NOMO-1 (cell line): ENCODE data around the gene CABYR.
"Not testable (repeated sequence)": the region's sequence is repeated elsewhere in the genome, so short reads cannot be mapped to it uniquely, and the experiment has no call there.

ENCODE experiments used
- DNase-seq, 2 experiments: peaks; one replicate each; lab custom pipeline; 2025; ENCODE audit not compliant: unreplicated experiment in 2 of 2; lab: John Stamatoyannopoulos, UW

Gene CABYR

DNA sequence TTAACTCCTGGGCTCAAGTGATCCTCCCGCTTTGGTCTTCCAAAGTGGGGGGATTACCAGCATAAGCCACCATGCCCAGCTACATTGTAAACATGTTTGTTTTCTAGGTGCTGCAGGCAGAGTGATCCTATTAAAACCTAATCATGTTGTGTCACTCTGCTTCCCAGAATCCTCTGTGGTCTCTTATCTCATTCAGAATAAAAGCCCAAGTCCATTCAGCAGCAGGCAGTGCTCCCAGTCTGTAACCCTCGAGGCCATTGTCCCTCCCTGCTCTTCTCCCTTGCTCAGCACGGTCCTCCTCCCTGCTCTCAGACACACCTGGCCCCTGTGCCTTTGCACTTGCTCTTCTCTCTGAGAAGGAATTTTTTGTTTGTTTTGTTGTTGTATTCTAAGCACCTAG, 11.1 kb upstream of the CABYR start:
- DNase-seq: no peak

DNA sequence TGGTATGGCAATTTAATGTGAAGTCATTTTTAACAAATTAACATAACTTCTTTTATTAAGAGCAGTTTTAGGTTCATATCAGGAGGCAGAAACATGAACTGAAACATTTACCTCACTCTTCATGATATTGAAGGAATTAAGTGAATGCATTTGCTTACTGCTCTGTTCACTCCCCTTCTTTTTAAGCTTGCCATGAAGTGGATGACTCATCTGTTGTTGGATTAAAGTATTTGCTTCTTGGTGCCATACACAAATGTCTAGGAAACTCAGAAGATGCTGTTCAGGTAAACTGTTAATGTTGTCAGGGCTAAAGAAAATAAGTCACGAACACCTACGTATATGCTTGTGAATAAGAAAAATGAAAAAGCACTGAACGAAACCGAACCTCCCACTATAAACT, 10.2 kb upstream of the CABYR start:
- no peak for DNase-seq

DNA sequence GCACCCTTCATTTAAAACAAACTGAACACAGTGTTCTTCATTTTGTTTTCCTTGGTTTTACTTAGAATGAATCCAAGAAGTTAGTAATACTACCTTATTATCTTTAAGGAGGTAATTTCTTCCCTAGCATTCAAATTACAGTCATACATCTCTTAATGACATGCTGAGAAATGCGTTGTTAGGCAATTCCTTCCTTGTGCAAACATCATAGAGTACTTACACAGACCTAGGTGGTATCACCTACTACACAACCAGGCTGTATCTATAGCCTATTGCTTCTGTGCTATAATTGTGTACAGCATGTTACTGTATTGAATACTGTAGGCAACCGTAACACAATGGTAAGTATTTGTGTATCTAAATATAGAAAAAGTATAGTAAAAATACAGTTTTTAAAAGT, 8.4 kb upstream of the CABYR start:
- DNase-seq: no peak

DNA sequence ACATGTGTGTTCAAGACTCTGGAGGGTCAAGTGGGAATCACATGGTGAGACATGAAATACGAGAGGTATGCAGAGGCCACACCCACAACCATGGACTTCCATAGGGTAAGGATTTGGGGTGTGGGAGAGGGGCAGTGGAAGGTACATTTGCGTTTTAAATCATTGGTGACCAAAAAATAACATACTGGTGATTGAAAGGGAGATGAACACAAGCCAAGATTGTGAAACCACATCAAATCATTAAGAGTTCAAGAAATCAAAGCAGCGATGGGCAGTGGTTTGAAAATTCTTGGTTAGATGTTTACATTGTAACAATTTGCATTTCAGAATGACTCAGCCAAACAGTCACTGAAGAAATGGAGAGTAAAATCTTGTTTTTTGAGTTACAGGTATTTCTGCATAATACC, 1.9 kb upstream of the CABYR start:
- DNase-seq: no peak

DNA sequence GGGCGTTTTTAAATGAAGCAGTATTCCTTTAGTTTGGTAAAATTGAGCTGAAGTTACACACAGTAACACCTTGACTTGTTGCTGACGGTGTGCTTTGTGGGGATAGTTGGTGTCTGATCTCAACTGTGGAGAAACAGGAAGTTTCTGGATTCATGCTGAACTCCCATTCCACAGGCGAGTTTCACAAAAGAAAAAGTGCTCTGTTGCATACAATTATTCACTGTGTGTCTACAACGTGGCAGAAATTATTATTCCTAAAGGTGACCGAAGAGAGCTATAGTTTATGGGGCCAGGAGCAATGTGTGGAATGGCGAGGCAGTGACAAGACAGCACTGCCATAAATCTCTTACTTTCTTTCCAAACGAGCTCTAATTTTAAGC, 463 bp upstream of the CABYR start:
- DNase-seq: peak in 1 of 2 experiments; percentile 34

DNA sequence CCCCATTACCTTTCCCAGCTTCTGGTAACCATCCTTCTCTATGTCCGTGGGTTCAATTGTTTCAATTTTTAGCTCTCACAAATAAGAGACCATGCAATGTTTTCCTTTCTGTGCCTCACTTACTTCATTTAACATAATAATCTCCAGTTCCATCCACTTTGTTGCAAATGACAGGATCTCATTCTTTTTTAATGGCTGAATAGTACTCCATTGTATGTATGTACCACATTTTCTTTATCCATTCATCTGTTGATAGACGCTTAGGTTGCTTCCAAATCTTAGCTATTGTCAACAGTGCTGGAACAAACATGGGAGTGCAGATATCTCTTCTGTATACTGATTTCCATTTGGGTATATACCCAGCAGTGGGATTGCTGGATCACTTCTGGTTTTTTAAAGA, 1.8 kb downstream of the CABYR start:
- no peak for DNase-seq

DNA sequence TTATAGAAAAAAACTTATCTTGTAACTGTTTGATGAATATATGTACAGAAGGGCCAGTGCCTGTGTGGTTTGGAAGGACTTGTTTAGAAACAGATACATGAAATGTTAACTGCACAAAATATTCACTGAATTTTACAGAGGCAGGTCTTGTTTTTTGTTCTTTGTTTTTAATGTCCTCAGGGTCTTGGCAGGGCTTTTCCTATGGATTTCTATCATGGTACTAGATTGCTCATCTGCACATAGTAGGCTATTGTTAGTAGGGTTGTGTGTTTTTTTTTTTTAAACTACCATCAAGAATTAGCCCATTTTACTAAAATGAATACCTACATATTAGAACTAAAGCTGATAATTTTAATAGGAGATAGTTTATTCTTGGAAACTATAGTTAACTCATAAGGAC, 3.5 kb downstream of the CABYR start:
- DNase-seq: no peak

DNA sequence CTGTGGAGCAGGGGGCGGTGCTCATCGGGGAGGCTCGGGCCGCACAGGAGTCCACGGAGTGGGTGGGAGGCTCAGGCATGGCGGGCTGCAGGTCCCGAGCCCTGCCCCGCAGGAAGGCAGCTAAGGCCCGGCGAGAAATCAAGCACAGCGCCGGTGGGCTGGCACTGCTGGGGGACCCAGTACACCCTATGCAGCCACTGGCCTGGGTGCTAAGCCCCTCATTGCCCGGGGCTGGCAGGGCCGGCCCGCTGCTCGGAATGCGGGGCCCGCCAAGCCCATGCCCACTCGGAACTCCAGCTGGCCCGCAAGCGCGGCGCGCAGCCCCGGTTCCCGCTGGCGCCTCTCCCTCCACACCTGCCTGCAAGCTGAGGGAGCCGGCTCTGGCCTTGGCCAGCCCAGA, 10.7 kb downstream of the CABYR start:
- not testable (repeated sequence) for DNase-seq

DNA sequence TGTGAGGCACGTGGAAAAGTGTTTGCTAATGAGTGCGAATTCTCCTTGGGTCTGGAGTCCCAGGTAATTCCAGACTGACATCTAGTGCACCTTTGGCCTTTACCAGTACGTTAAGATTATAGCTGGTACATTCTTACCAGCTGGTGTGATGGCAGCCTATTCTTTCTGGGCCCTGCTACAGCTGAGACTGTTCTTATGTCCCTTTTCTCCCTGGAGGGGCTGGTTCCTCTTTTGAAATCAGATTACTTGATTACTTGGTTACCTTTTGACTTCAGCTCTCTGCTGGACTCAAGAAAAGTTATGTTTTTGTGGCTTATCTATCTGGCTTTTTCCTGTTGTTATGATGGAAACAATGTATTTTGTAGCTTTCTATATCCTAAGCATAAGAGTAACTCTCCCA, 14.5 kb downstream of the CABYR start:
- DNase-seq: no peak

DNA sequence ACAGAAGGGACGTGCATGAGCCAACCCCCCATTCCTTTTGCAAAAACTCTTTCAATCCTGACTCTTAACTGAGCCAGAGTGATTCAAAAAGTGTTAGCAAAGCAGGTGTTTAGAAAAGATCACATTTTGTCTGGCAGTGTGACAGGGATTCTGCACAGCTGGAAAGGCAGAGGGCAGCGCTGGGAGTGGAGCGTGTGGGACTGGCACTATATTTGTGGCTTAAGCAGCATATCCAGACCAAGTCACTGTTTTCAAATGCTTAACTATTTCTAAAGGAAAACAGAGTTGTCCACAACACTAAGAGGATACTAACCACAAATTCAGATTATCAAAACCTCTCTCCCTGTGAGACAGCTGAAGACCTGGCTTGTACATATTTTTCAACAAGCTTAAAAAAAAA, 19.0 kb downstream of the CABYR start:
- DNase-seq: no peak

DNA sequence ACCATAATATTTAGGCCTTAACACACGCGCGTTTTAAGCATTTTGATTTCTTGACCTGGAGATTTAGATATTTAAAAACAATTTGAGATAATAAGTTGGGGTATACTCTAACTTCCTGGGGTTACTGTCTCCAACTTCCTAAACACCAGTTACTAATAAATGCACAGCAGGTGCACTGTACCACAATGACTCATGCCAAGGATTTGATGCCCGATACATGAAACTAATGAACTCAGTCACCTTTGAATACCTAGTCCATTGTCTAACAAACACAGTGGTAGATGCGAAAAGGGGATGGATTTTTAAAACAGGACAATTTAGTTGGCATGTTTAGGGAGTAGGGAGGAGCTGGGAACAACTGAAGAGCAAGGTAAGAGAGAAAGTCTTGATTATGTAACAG, 21.2 kb downstream of the CABYR start:
- DNase-seq: no peak

DNA sequence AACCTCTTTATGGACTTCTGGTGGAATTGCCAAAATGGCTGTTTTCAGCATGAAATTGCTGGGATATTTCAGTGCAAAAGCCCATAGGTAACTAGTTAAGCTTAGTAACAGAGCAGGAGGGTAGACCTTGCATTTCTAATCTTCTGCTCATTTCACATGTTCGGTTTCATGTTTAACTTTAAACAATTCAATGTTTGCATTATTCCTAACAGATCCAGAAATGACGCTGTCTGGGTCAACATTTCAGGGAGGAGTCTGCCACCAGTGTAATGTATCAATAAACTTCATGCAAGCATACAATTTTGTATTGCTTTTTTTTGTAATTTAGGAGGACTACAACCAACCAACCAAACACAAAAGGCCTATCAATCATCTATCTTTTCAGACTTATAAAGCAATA, 22.4 kb downstream of the CABYR start:
- no peak for DNase-seq

DNA sequence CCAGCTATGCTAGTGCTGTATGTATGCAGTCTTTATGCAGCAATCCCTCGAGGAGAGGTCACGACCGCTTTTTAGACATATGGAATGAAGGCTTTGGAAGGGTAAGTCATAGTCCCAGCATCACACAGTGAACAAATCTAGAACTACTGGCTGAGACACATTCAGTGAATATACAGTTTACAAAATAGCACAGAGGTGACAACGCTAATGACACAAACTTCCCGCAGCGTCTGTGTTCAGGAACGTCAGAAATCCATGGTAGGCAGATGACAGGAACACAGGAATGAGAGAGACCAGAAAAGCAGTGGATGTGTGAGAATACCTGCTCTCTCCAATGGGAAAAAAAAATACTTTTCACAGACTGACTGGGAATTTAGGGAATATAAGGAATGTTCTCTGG, 29.6 kb downstream of the CABYR start:
- DNase-seq: no peak

DNA sequence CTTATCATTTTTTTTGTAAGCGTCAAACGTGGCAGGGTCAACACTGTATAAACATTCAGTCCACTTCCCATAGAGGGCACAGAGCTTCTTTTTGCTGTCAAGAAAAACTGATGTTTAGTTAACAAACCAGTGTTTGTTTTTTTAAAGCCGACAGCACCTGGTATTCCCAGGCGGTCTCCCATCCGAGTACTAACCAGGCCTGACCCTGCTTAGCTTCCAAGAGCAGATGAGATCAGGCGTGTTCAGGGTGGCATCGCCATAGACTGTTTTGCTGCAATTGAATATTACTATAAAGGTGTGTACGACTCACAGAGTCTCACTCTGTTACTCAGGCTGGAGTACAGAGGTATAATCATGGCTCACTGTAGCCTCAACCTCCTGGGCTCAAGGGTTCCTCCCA, 31.5 kb downstream of the CABYR start:
- DNase-seq: no peak

DNA sequence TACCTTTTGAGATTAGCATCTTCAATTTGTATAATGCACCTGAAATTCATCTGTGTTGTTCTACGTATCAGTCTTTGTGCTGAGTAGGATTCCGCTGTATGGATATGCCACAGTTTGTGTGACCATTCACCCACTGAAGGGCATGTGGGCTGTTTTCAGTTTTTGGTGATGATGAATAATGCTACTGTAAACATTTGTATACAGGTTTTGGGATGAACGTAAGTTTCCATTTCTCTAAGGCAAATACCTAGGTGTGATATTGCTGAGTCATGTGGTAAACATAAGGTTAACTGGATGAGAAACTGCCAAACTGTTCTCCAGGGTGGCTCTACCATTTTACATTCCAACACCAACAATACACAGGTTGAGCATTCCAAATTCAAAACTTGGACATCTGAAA, 35.1 kb downstream of the CABYR start:
- DNase-seq: no peak

DNA sequence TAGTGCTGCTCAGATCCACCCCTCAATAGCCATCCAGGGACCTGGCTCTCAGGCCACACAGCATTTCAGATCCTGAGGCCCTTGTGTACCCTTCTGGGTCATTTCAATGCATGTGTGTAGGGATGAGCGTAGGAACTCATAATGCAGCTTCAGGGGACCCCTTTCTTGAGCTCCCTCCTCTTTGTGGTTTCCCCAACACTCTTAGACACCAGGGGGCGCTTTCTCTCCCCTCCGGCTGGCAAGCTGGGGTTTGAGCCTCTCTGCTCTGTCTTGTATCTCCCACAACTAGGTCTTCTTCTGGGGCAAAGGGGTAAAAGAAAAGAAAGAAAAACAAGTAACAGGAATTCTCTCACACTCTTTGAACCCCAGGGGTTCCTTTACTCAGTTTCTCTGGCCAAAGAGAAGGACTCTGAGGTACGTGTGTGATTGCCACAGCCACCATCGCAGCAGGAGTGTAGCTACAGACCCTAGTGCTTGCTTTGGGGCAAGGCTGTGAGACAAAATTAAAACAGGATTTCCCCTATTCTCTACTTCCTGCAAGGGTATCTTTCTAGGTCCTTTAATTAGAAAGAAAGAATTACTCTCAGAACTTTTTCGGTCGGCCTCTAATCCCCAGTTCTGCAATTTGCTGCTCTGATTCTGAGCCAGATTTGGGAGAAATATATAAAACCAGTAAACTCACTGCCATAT, 38.0 kb downstream of the CABYR start:
- DNase-seq: no peak

DNA sequence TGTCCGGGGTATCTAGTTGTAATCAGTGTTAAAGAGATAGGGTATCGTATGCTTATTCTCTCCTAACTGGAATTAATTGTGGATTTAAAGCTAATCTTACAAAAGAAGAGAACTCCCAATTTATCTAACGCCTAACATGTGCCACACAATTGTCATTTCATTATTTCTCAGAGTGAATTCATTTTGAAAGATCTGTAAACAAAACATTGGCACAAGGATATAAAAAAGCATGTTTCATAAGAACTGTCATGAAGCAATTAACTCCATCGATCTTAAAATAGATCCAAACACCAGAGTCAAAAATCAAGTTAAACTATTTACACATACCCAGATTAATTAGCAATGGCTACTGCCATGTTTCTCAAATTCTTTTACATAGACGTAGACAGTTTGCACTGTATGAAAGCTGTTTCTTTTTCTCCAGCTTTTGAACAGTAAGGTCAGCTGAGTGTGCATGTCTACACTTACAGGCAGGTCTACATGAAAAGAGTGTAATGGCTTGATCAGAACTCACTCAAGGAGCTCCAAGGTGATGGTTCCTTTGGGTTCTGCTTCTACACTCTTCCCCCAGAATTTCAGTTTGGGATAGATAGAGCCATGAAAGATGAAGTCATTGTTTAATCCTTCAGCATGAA, 38.8 kb downstream of the CABYR start:
- DNase-seq: no peak

DNA sequence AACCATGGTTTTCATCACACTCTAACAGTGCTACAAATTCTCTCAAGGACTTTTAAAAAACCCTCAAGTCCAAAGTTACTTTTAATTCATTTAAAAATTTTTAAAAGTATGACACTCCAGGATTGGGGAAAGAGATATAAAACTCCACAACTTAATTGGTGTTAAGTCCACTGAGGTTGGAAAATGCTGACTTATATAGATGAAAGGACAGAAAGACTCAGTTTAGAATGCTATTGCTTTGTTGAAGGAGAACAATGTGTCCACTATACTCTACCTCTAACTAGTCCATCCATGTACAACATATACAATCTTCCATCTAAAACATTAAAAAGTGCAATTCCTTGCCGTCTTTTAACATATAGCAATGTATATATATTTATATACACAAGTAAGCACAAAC, 41.2 kb downstream of the CABYR start:
- DNase-seq: no peak

DNA sequence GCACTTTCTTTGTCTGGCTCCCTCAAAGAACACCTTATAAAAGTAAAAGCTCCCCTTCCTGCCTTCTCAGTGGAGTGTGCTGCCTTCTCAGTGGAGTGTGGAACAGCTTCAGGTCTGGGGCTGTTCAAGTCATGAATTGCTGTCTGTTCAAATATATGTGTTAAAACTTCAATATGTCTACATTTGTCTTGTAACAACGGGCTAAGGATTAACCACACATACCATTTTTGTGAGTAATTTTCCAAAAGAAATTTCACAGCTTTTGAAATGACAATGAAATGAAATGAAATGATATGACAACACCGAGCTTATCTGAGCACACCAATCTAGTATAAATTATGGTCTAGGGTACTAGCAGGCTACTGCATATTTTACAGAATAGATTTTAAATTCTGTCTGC, 42.9 kb downstream of the CABYR start:
- DNase-seq: no peak

DNA sequence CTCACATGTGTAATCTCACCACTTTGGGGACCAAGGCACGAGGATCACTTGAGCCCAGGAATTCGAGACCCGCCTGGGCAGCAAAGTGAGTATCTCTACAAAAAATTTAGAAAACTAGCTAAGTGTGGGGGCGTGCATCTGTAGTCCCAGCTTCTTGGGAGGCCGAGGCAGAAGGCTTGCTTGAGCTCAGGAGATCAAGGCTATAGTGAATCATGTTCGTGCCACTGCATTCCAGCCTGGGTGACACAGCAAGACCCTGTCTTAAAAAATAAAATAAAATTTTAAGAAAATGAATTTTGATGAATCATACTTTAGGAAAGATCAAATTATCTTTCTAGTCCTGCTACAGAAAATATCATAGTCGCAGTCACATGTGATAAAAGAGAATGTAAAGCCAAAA, 46.9 kb downstream of the CABYR start:
- DNase-seq: no peak

DNA sequence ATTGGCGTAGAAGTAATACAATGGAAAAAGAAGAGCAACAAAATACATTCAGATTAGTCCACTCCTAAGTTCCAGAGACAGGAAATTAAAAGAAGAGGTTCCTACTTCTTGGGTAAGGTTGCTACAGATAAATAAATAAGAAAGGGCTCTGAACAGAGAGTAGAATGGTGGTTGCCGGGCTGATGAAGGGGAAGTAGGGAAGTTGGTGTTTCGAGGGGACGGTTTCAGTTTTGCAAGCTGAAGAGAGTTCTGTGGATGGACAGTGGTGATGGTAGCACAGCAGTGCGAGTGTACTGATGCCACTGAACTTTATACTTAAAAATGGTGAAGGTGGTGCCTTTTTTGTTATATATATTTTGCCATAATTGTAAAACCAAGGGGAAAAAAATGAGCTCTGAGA, 48.2 kb downstream of the CABYR start:
- DNase-seq: peak; percentile 55 to 83

DNA sequence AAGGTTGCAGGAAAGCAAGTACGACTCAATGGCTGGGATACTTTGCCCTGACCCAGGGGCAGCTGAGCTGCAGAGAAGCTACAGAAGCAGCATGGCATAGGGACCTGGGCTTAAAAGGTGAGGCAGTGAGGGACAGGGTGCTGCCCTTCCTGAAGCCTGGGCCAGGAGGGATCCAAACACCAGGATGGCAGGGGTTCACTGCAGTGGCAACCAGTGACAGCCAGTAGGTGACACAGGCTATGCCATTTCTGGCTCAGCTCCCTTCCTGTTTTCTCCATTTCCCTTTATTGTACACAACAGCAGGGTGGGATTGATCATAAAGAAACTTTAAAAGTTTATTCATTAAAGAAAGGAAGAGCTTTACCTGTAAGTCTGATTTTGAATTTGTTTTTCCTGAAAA, 48.8 kb downstream of the CABYR start:
- DNase-seq: no peak

DNA sequence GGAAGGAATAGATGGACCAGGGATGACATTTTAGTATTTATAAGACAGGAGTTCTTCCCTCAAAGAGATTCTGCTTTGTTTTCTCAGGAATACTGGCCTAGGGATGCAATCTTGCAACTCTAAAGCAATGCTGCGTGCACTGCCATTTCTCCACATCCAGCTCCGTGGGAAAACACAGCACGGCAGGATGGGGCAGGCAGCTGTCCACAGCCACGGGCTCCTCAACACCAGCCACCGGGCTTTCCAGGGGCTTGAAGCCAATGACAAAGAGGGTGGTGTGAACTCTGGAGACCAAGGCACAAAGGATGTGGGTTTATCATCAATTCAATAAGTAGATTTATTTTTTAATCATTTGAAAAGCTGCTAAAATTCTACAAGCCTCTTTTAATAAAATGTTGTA, 49.3 kb downstream of the CABYR start:
- DNase-seq: no peak
